ENCODE data around the gene COPB1.
"Not testable (repeated sequence)": the region's sequence is repeated elsewhere in the genome, so short reads cannot be mapped to it uniquely, and the experiment has no call there.

COPB1 gene

GRCh38 chr11:14499560-14500180 is at the start of gene COPB1:
COPB1 (minus strand) TSS chr11:14499811; CDS start chr11:14498928, 883 bp downstream.
- peak; percentile 95 for DNase-seq (ENCODE audit: low spot score)

- DNase-seq (ENCODE audit: low spot score), result no peak
These were observed 47.8 kb upstream of the COPB1 start for GRCh38 chr11:14547440-14547839.

GRCh38 chr11:14546672-14547071 is 47.1 kb upstream of the COPB1 start:
- no peak for DNase-seq (ENCODE audit: low spot score)

GRCh38 chr11:14544611-14545010 is 45.0 kb upstream of the COPB1 start:
- DNase-seq (ENCODE audit: low spot score), result no peak

- DNase-seq (ENCODE audit: low spot score), result no peak
These were observed 43.6 kb upstream of the COPB1 start for GRCh38 chr11:14543260-14543659.

- DNase-seq (ENCODE audit: low spot score), result no peak
These were observed 42.7 kb upstream of the COPB1 start for GRCh38 chr11:14542324-14542723.

- DNase-seq (ENCODE audit: low spot score), result peak; percentile 63
These were observed 41.8 kb upstream of the COPB1 start for GRCh38 chr11:14541192-14541947.

DNA sequence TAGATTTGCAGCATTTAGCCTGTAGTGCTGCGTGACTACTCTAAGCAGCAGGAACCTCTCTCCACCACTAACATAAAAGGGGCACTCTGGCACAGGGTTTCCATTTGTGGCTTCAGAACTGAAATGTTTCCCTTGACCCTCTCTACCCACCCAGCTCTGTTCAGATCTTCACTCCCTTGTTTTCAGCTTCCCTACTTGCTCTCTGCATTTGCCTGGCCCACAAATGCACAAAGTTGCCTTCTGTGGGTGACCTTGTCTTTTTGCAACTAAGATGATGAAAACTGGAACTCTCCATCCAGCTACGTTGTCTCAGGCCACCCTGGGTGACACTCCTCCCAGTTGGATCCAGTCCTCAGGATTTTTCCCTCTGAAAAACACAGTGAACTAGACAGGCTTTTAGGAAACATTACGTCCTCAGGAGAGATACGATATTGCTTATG is 40.4 kb upstream of the COPB1 start:
- DNase-seq (ENCODE audit: low spot score), result no peak

DNA sequence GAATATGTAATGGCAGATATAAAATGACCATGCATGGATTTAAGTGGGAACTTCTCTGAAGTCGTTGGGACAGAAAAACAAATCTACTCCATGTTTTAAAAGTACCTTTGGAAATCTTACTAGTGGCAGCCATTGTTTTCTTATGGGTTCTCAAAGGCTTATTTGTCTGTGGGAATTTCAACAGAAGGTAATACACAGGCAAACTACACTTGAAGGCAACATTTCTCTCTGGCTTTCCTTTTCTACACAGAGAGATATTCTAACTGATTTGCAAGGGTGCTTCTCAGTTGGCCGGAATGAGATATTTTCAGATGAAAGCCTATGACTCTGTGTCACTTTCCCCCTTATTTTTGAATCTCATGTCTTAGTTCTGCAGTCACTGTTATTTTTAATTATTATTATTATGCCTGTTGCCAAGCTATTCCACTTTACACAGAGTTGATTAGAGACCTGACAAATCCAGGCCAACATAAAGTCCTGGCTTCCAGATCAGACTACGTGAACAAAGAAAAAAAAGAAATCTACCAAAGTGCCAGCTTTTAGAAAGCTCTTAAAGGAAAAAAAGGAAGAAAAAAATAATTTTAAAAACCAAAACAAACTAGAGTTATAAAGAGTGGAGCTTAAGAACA is 39.4 kb upstream of the COPB1 start:
- no peak for DNase-seq (ENCODE audit: low spot score)

DNA sequence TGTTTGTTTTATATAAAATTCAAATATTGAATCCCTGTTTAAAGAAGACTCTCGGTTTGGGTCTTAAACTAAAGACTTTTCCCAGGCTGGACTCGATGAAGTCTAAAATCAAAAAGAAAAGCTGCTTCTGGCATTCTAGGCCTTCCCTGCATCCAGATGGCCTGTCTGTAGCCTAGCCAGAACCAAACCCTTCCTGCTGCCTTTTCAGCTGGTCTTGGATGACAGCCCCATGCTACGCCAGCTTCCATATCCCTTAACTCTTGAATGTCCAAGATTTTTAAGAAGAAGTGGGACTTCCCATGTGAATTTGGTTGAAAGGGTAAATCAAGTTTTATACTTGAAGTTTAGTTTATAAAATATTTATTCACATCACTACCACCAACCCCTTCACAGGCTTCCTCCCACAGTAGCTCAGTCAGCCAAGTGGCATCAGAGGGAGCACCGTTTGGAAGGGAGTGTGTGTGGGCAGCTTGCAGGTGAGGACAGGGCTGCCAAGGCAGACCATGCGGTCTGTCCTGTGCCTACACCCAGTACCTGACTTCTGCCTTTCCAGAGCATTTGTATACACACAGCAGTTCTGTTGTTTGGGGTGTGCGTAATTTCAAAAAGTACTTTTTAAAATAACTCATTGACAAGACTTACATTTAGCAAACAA is 38.8 kb upstream of the COPB1 start:
- DNase-seq (ENCODE audit: low spot score), result peak; percentile 42

- peak; percentile 53 for DNase-seq (ENCODE audit: low spot score)
These were observed 37.6 kb upstream of the COPB1 start for GRCh38 chr11:14537134-14537599.

DNA sequence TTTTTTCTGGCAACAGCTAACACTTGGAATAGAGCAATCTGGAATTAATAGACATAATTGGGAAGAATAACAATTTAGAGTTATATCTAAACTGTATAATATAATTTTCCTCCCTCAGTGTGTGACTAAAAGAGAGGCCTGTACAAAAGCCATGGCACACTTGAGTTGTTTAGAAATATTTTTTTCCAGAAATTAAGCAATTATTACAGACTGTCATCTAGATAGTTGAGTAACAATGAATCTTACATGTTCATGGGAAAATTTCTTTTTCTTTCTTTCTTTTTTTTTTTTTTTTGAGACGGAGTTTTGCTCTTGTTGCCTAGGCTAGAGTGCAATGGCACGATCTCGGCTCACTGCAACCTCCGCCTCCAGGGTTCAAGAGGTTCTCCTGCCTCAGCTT is 35.6 kb upstream of the COPB1 start:
- DNase-seq (ENCODE audit: low spot score), result not testable (repeated sequence)

DNA sequence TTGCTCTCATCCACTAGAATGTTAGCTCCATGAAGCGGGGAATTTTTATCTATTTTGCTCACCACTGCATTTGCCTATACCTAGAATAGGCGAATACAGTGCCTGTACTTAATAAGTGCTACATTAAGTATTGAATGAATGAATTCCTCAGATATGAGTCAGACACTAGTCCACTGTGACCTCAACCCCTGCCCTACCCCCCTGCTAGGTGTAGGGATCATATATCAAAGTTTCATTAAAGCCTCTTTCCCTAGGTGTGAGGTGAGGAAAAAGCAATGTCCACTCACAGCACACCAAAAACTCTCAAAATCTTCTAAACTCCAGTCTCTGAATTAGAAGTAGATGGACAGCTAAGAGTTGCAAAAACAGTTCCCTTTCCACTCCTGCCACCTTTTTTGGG is 30.3 kb upstream of the COPB1 start:
- DNase-seq (ENCODE audit: low spot score), result no peak

DNA sequence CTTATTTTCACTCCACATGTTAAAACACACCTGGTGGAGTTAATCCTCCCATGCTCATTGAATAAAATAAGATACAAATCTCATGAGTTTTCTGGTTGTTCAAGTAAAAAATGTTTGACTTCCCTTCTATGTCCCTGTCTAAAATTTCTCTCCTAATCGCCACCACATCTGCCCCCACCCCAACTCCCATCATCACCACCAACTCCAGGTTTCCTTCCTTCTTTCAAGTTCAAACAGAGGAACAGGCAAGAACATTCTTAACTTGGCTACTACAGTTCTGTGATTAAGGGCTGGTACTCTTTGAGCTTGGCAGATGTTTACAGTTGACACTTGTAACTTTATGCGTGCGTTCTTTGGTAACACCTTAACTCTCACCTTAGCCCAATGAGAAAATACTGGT is 29.7 kb upstream of the COPB1 start:
- DNase-seq (ENCODE audit: low spot score), result no peak

DNA sequence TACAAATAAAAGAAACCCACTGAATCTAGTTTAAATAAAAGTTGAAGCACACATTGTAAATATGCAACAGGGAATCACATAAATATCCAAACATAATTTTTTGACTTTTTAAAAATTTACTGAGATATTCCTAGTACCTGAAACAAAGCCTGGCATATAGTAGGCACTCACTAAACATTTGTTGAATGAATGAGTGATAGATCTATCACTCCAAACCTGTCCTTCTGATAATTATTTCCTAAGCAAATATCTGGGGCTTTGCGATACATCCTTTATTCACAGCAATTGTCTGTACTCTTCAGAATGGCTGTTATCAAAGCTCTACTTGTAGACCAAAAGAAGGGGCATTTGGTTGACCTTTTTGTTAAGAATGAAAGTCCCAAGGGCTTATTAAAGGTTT is 23.2 kb upstream of the COPB1 start:
- DNase-seq (ENCODE audit: low spot score), result no peak

- DNase-seq (ENCODE audit: low spot score), result no peak
These were observed 22.6 kb upstream of the COPB1 start for GRCh38 chr11:14522245-14522644.

- no peak for DNase-seq (ENCODE audit: low spot score)
These were observed 21.1 kb upstream of the COPB1 start for GRCh38 chr11:14520747-14521151.

GRCh38 chr11:14519917-14520746 is 20.5 kb upstream of the COPB1 start, which contains the start of gene PSMA1:
PSMA1 (minus strand) TSS chr11:14520386; CDS start chr11:14520299, 87 bp downstream.
- DNase-seq (ENCODE audit: low spot score), result peak; percentile 93

DNA sequence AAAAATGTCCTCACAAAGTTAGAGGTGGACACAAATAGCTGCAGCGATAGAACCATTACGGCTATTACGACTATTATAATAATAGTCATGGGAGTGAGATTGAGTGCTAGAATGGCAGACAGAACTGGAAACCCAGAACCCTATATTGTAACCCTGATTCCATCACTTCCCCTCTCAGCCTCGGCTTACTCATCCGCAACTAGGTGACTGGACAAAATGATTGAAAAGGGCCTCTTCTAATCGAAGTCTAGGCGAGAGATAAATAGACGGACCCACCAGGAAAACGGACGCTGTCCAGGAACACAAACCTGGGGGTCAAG is 19.9 kb upstream of the COPB1 start:
- DNase-seq (ENCODE audit: low spot score), result no peak

DNA sequence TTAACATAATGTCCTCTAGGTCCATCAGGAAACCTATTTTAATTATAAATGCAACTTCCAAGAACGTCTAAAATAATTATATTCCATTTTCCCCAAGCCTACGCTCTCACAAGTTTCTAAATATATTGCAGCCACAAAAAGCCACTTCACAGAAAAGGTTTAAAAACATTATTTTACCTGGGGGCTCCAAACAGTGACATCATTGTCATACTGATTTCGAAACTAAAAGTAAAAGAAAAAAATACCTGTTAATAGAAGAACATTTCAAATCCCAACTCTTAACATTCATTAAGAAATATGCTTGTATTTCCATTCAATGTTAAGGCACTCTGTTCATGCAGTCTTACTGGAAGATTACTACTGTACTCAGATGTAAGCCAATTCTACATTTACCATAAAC is 19.2 kb upstream of the COPB1 start:
- no peak for DNase-seq (ENCODE audit: low spot score)

- no peak for DNase-seq (ENCODE audit: low spot score)
These were observed 14.2 kb upstream of the COPB1 start for GRCh38 chr11:14513800-14514199.

DNA sequence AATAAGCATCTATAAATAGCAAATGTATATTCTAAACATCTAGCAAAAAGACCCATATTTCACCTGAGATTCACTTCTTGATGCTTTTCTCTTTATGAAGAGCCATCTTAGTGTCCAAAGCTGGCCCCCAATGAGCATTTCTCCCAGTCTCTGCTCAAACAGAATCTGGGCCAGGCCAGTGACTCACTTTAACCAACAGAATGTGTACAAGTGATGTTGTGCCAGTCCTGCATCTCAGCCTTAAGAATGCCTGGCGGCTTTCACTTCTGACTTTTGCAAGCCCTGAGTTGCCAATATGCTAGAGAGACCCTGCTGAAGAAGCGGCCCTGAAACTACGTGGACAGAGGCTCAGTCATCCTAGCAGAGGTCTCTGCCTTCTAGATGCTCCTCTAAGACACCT is 6.9 kb upstream of the COPB1 start:
- DNase-seq (ENCODE audit: low spot score), result no peak

All from pons (tissue), 1 donor.